DMS53 treated with DMSO at 0.1 percent for 48 hours (cell line): ENCODE measurements around the gene NTM.

ENCODE experiments used
- DNase-seq: peaks from one replicate; lab custom pipeline; 2025; ENCODE audit not compliant: unreplicated experiment; lab: John Stamatoyannopoulos, UW

Gene NTM

DNA sequence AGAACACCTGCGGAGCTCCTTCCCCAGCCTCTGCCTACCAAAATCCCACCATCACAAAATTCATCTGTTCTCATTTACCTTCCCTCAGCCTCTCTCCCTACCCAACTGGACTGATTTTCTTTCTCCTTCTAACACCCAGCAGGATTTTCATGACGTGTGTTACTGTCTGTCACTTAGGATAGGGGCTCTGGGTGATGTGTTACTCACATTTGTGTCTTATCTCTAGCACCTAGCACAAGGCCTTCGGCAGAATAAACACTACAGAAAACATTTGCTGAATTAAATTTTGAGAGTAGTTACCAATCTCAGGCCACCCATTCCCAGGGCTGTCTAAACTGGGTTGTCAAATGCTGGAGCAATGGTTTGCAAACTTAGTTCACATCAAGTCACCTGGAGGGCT is 88.0 kb downstream of the NTM start:
- DNase-seq, result no peak

DNA sequence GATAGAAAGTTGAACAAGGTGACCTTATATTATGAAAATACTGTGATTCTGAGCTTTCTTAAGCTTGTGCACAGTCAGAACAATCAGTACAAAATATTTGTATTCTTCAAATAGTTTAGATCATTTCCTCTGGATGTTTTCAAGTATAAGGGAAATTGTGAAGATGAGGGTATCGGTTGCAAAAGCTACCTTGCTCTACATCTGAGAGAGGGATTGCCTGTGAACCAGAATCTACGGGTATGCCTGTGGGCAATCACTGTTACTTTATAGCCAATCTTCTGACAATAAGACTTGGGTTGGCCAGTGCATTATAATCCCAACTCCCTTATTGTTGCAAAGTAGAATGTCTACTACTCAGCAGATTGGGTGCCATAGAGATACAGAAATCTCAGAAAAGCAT is 90.5 kb downstream of the NTM start:
- DNase-seq, result no peak

DNA sequence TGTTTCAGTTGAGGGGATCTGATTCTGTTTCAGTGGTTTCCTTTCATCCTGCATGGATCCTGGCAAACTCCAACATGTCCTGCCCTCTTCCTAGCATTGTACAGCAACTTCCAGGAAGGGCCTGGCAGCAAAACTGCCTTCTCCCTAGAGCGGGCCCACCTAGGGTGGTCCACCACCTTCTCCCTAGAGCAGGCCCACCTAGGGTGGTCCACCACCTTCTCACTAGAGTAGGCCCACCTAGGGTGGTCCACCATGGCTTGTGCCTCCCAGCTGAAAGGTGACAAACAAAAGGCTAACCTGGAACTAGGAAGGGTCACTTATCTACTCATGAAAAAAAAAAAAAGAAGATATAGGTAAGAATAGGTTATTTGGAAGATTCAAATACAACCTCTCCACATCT is 92.2 kb downstream of the NTM start:
- DNase-seq, result no peak

- no peak for DNase-seq
Measured at GRCh38 chr11:131463162-131463561, 92.7 kb downstream of the NTM start.

DNA sequence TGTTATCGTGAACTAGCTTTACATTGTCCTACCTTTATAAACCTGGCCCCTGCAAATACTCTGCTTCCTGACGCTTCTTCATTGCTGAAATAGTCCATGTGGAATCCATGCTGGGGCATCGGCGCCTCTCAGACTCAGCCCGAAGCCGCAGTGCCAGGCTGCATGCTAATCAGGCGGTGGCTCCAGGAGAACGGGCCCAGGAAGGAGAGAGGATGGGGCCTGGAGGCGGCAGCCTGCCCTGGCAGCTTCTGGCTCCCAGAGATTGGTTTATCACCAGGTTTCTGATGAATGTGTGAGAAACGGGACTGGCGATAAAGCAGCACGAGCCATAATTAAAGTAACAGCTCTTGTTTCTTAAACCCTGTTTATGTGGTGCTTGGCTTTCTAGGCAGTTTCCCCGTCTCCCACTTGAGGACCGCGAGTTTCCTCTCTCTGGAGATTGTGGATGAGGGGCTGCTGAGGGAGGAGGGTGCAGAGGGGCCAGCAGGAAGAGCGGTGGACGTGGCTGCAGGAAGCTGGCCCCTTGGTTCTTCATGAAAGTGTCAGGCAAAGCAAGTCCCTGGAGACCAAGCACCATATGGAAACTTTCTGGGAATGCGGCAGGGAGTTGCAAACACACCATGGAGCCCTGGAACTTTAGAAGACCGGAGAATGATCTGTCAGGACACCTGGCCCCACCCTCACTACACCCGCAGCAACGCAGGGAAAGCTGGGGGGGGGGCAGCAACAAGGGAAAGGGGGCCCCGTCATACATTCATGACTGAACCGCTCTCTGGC is 93.4 kb downstream of the NTM start:
- no peak for DNase-seq

DNA sequence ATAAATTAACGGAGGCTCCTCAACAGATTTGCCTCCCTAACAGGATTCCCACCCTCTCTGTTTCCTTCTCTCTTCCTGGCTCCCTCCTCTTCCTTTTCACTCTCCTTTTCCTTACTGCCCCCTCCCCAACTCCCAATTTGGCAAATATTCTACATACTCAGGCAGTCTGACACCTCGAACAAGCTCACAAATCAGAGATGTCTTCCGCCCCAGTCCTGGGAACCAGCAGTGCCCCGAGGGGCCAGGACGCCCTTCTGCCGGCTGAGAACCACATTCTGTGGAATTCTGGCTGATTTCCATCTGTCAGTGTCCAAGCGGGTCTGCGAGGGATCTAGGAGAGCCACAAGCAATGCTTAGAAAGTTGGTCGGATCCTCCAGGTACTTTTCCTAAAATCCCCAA is 94.0 kb downstream of the NTM start:
- no peak for DNase-seq

- DNase-seq, result no peak
Measured at GRCh38 chr11:131465039-131465438, 94.6 kb downstream of the NTM start.

DNA sequence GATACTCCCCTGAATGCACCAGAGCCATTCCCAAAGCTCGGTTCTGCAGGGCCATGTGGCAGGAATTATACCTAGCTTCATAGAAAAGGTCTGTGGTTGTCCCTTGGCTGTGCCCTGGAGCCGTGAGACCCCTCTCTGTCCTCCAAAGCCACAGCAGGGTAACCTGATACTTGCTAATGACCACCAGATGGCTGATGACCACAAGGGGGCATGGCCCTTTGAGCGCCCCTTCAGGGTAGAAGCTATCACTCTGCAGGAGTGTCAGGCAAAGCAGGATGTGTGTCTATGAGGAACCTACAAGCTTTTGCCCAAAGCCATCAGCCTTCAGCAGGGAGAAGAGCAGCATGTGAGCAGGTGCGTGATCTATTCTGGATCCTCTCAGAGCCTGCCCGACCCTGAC is 95.3 kb downstream of the NTM start:
- DNase-seq, result no peak

GRCh38 chr11:131467645-131468394 is 97.4 kb downstream of the NTM start:
- DNase-seq, result no peak

- no peak for DNase-seq
Measured at GRCh38 chr11:131468565-131468964, 98.2 kb downstream of the NTM start.

GRCh38 chr11:131470216-131470925 is 100.0 kb downstream of the NTM start:
- no peak for DNase-seq

GRCh38 chr11:131471976-131472375 is 101.6 kb downstream of the NTM start:
- no peak for DNase-seq

DNA sequence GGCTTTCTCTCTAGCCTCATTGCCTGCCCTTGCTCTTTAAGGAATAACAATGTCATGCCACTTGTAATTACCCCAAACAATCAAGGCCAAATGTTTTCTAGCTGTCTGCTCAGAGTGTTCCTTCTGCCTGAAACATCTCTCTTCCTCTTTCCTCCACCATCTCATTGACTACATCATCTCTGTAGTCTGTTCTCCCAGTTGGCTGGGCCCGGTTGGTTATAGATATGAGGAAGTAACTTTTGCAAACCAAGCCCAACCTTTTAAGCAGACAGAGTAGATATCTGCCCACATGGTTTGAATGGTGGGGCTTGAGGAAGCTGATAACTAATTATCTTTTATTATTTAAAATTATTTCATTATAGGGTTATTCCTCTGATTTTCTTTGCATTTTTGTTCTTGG is 104.5 kb downstream of the NTM start:
- no peak for DNase-seq

GRCh38 chr11:131476266-131476665 is 105.9 kb downstream of the NTM start:
- DNase-seq, result no peak

GRCh38 chr11:131478341-131478740 is 107.9 kb downstream of the NTM start:
- no peak for DNase-seq

DNA sequence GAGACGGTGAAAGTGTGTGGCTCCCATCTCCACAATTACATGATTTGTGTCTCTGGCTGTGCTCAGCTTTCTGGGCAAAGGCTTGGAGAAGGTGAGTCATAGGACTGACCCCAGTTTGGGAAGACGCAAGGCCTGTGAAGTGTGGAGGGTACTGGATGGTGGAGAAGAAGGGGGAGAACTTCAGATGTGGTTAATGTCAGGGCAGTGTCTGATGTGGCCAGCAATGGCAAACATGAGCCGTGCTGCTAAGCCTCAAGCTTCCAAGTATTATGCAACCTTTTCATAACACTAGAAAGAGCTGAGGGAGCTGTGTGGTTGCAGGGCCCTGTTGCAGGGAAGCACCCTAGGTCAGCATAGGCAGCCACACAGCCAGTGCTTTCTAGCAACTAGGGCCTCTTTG is 110.9 kb downstream of the NTM start:
- DNase-seq, result no peak

- no peak for DNase-seq
Measured at GRCh38 chr11:131481971-131482370, 111.6 kb downstream of the NTM start.

DNA sequence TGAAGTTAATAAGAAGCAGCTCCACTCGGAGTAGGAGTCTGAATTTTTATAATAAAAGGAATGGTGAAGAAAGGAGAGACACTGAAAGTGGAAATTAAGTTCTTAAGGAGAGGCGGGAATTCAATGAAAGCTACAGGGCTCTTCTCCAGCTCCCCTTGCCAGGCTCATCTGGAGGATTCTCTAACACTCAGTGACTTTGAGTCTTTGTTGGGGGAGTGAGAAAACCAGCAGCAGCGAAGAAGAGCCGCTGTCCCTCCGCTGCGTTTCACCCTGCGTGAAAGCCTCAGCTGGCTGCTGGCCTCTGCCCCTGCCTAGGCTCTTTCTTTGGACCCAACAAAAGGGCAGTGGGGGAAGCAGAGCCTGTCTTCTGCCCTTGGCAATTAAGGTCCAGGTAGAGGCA is 113.0 kb downstream of the NTM start:
- DNase-seq, result no peak

DNA sequence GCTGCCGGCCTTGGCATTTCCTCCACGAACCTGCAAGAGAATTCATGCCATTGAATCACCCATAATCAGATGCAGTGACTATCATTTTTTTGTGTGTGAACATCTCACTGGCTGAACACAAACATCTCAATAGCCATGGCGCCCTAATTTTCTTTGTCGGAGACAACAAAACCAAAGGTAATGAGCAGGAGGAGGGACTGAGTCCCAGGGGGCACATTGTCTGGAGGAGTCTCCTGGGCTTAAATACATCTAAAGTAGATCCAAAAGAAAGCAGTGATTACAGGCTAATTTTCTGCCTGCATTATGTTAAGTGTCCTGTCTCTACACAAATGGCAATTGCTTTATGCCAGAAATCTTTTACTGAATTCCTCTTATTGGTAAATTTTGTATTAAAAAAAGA is 113.5 kb downstream of the NTM start:
- no peak for DNase-seq

GRCh38 chr11:131486100-131486499 is 115.7 kb downstream of the NTM start:
- no peak for DNase-seq

DNA sequence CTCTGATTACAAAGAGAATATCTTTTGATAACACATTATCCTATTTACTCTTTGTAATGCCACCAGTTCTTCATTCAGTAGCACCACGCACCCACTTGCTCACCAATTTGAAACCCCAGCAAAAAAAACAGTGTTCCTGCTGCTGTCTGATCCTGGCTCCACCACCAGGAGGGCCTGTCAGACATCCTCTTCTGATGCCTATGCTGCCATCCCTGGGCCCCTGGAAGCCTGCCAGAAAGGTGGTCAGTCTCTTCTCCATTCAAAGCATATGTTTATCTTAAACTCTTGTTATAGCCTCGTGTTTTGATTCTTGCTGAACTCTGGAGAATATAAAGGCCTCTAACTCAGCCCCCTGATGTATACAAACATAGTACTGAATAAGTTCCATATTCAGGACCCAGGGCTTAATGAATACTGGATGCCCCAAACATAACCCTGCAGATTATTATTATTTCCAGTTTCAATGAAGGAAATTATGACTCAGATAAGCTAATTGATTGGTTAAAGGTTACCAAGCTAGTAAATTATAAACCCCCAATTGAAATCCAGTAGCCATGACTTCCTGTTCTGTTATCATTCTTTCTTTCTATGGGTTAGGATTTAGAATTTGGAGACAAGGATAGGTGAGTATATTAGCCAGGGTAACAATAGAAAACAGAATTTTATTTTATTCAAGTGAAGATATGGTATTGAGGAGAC is 116.7 kb downstream of the NTM start:
- no peak for DNase-seq
